Measurements from ENCODE around the gene LSAMP. TPM values are rescaled to one million over a fixed set of nuclear protein-coding genes. Genes with fewer than 3 reads are reported as not detected.

LSAMP gene
- total and polyA plus RNA-seq, 2 of the 8 experiments (the other 6 are each of a cell fraction or from before 2014, with no cell fraction given) = 1.8 to 5.7 TPM

GRCh38 chr3:116093374-116093773 is 351.9 kb downstream of the LSAMP start (continued):
- TF ChIP-seq KDM4A (IDR thresholded peaks at IDR 0.05; ENCODE audit: low read depth, low read length, severe bottlenecking) = no peak
- no peak for TF ChIP-seq HDAC6 (IDR thresholded peaks at IDR 0.05; ENCODE audit: low read depth, low read length)
- no peak for TF ChIP-seq KDM5A (IDR thresholded peaks at IDR 0.05; ENCODE audit: low read length)
- no peak for TF ChIP-seq CBX5 (IDR thresholded peaks at IDR 0.05; ENCODE audit: low read depth, low read length)

All from H1 (cell line).